ENCODE results near the gene NBL1.

GRCh38 chr1:19605967-19606366 lies 38.1 kb upstream of the NBL1 start:
- TF ChIP-seq CTCF (IDR thresholded peaks at IDR 0.05) (no peak), EP300 (IDR thresholded peaks at IDR 0.05) (no peak), POLR2AphosphoS5 (IDR thresholded peaks at IDR 0.05) (no peak), POLR2A (IDR thresholded peaks at IDR 0.05) (no peak)
